ENCODE measurements around the gene C2CD4C.
"Not testable (repeated sequence)": the region's sequence is repeated elsewhere in the genome, so short reads cannot be mapped to it uniquely, and the experiment has no call there.

Gene C2CD4C

GRCh38 chr19:438416-438958 is 29.5 kb upstream of the C2CD4C start:
- no peak for DNase-seq

- no peak for DNase-seq
These were observed 28.1 kb upstream of the C2CD4C start for GRCh38 chr19:437041-437440.

DNA sequence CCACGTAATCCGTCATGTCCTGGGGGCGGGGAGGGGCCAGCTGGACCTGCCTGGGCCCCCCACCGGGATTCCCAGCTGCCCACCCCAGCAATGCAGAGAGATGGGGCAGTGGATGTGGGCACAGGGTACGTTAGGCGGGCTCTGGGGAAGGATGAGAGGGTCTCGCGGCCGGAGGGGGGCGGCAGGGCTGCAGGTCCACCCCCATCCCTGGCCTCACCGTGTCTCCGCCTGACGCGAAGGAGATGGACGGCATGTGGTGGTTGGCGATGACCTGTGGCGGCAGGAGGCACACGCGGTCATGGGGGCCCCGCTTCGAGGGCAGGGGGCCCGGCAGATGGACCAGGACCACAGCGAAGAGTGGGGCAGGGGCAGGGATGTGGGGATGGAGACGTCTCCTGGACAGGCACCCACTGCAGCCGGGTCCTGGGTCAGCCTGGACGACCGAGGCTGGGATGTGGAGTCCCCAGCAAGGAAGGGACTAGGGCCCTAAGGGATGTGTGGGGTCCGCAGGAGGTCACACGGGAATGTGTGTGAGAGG is 27.5 kb upstream of the C2CD4C start:
- DNase-seq, result no peak

- no peak for DNase-seq
These were observed 26.9 kb upstream of the C2CD4C start for GRCh38 chr19:435707-436412.

DNA sequence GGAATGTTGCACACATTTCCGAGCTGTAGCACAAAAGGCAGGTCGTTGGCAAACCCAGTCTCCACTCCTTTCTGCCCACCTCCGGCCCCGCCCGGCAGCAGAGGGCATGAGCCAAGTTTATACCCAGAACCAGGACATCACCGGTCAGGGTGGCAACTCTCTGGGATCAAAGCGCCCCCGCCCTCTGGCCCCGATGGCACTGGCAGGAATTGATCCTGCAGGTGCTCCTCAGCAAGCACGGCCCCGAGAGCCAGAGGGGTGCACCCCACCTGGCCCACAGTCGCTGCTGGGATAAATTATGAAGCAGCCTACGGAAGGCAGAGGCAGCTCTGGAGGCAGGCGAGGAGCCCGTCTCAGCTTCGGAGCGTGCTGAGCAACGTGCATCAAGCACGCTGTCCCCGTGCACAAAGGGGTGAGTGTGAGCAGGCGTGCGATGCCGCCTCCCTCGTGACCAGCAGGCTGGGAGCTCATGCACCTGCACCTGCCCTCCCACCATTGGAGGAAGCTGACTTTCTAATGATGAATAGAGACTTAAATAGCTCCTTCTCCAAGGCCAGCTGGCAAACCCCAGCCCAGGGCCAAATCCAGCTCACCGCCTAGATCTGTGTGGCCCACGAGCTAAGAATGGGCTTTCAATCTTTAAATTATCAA is 26.2 kb upstream of the C2CD4C start:
- no peak for DNase-seq

GRCh38 chr19:434152-434960 is 25.4 kb upstream of the C2CD4C start:
- DNase-seq, result no peak

- no peak for DNase-seq
These were observed 21.8 kb upstream of the C2CD4C start for GRCh38 chr19:430701-431100.

DNA sequence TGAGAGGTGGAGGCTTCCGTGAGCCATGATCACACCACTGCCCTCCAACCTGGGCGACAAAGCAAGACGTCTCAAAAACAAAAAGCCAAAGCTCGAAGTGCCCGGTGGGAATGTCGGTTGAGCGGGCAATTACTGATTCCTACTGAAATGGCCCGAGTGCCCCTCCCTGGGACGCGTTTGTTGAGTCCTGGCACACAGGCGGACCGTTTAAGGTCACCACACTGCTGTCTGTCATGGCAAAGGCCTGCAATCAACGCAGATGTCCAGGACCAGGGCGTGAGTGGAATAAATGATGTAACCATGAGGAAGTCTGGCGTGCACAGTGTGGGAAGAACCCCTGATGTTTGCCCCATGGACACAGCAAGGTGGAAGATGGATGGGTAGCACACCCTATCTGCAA is 19.2 kb upstream of the C2CD4C start:
- no peak for DNase-seq

DNA sequence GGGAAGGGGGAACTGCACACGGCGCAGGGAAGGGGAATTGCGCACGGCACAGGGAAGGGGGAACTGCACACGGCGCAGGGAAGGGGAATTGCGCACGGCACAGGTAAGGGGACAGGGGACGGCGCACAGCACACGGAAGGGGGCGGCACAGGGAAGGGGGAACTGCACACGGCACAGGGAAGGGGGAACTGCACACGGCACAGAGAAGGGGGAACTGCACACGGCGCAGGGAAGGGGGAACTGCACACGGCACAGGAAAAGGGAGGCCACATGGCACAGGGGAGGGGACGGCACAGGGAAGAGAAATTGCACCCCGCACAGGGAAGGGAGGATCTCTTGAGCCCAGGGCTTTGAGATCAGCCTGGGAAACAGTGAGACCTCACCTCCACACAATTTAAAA is 18.7 kb upstream of the C2CD4C start:
- DNase-seq, result not testable (repeated sequence)

- no peak for DNase-seq
These were observed 17.9 kb upstream of the C2CD4C start for GRCh38 chr19:426725-427445.

DNA sequence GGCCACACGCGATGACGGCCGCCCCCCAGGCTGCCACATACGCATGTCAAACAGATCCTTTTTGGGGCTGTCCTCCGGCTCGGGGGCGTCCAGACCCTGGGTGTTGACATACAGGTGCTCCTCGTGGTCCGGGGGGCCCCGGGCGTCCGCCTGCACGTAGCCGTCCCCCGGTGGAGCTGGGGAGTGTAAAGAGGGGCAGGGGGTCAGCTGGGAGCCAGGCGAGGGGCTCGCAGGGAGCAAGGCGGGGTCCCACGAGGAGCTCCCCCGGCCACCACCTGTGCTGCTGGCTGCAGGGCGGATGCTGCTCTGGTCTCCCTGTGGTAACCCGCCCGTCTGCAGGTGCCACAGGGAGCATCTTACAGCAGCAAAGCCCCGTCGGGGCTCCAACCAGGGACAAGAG is 16.1 kb upstream of the C2CD4C start:
- no peak for DNase-seq

DNA sequence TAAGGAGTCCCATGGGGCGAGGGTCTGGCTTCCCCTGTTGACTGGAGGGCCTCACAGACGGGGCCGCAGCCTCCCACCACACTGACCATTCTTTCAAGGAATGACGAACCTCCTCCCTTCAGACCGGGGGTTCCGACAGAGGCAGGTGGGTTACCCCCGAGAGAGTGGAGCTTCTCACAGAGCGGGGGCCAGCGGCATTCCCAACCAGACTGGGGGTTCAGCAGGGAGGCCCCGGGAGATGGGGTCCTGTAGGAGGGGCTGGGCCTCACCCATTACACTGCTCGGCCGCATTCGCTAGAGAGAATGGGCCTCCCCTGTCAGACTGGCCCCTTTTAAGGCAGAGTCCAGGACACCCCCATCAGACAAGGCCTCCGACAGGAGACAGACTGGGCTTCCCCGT is 15.6 kb upstream of the C2CD4C start:
- no peak for DNase-seq

GRCh38 chr19:423691-424466 is 14.9 kb upstream of the C2CD4C start:
- DNase-seq, result no peak

DNA sequence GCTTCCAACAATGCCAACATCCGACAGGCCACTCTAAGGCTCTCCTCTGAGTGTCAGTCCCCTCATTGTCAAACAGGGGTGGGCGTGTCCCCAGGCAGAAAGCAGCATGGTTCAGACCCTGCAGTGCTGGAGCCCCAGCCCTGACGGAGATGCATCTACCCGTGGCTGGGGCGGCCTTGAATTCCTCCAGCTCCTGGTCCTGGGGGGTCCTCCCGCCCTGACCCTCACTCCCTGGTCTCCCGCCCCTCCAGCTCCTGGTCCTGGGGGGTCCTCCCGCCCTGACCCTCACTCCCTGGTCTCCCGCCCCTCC is 13.9 kb upstream of the C2CD4C start:
- not testable (repeated sequence) for DNase-seq

DNA sequence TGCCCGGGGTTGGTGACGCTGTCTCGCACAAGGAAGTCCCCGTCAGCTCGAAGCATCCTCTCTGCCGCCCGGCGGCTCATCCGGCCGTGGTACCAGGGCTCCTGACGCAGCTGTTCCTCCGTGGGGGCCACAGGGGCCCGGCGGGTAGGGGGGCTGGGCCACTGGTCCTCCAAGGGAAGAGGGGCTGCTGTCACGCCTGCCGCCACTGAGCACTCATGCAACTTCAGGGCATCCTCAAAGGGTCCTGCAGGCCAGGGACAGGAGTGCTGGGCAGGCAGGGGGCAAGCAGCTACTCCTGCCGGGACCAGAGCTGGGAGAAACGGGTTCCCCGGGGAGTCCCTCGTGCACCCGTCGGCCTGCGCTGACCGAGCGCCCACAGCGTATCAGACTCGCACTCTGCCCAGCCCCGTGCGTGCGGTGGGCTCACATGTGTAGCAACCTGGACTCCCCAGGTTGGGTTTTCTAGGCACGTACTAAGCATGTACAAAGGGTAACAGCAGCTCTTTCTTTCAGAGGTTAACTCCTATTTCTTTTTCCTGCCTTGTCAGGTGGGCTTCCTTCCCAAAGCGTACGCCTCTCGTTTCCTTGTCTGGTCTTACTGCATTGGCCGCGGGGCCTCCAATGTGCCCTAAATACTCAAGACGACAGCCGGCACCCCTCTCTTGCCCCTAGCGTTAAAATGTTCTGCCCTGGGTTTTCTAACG is 13.4 kb upstream of the C2CD4C start:
- DNase-seq, result no peak

- DNase-seq, result no peak
These were observed 11.0 kb upstream of the C2CD4C start for GRCh38 chr19:419721-420515.

- DNase-seq, result no peak
These were observed 10.1 kb upstream of the C2CD4C start for GRCh38 chr19:418761-419671.

DNA sequence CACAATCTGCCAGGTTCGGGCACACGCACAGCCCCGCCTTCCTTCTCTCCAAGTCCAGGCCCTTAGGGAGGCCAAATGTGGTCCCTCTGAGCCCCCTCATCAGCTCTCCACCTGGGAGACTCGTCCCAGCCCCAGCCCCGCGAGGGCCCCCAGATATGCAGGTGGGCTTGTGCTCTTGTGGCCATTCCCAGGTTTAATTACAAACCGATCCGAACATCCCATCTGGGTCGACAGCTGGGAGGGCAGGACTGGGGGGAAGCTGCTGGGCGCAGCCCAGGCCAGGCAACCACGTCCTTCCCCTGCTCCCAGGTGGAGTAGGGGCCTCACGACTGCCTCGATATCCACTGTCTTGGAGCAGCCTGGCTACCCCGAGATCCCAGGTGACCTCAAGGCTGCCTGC is 7.5 kb upstream of the C2CD4C start:
- no peak for DNase-seq

GRCh38 chr19:415292-415691 is 6.3 kb upstream of the C2CD4C start:
- no peak for DNase-seq

All from EL (cell line).